RWPE2 (cell line): ENCODE measurements around the gene RAD18.

ENCODE experiments used
- ATAC-seq: fragments of 200-7000 bp; cut with Tn5 transposase; 3 replicates; pipeline ENCODE4 v1.9.1; 2021; ENCODE audit warnings: low read depth
- DNase-seq: peaks from one replicate; pipeline ENCODE4 v3.0.0-alpha.2; 2020; ENCODE audit warnings: low spot score
- H3K27ac ChIP-seq: fragments of 450-650 bp; 2 replicates; pipeline ENCODE4 v1.5.1; 2017; ENCODE audit warnings: mild to moderate bottlenecking; ENCODE audit not compliant: poor library complexity, severe bottlenecking
- H3K27me3 ChIP-seq: fragments of 250-450 bp; sonication (Bioruptor Pico); 2 replicates; pipeline ENCODE4 v1.5.1; 2021; ENCODE audit warnings: mild to moderate bottlenecking, moderate library complexity; ENCODE audit not compliant: insufficient read depth, poor library complexity, severe bottlenecking
- H3K36me3 ChIP-seq: fragments of 250-450 bp; sonication (Bioruptor Pico); 2 replicates; pipeline ENCODE4 v1.5.1; 2020; ENCODE audit warnings: low read depth, mild to moderate bottlenecking, moderate library complexity
- H3K4me1 ChIP-seq: fragments of 250-450 bp; sonication (Bioruptor Pico); 2 replicates; pipeline ENCODE4 v1.5.1; 2021; ENCODE audit warnings: mild to moderate bottlenecking, moderate library complexity; ENCODE audit not compliant: insufficient read depth, poor library complexity, severe bottlenecking
- H3K4me3 ChIP-seq: fragments of 250-450 bp; sonication (Bioruptor Pico); 2 replicates; pipeline ENCODE4 v1.5.1; 2021; ENCODE audit warnings: mild to moderate bottlenecking, moderate library complexity; ENCODE audit not compliant: severe bottlenecking
- H3K9me3 ChIP-seq: fragments of 250-450 bp; sonication (Bioruptor Pico); 2 replicates; pipeline ENCODE4 v1.5.1; 2021; ENCODE audit warnings: mild to moderate bottlenecking, moderate library complexity; ENCODE audit not compliant: severe bottlenecking
- TF ChIP-seq, protein P1 (sequence below): fragments of 450-650 bp; IDR thresholded peaks from one replicate; pipeline ENCODE4 v1.5.1; 2017; ENCODE audit warnings: mild to moderate bottlenecking, moderate library complexity; ENCODE audit not compliant: poor library complexity, severe bottlenecking

Gene RAD18

GRCh38 chr3:8839607-8840325 is 123.5 kb downstream of the RAD18 start:
- DNase-seq (no peak), ATAC-seq (no peak)
- H3K27ac ChIP-seq, result no peak overlapping the region
- no peaks in the 10 kb centered on the region for H3K27me3 ChIP-seq
- TF ChIP-seq, protein P1, sequence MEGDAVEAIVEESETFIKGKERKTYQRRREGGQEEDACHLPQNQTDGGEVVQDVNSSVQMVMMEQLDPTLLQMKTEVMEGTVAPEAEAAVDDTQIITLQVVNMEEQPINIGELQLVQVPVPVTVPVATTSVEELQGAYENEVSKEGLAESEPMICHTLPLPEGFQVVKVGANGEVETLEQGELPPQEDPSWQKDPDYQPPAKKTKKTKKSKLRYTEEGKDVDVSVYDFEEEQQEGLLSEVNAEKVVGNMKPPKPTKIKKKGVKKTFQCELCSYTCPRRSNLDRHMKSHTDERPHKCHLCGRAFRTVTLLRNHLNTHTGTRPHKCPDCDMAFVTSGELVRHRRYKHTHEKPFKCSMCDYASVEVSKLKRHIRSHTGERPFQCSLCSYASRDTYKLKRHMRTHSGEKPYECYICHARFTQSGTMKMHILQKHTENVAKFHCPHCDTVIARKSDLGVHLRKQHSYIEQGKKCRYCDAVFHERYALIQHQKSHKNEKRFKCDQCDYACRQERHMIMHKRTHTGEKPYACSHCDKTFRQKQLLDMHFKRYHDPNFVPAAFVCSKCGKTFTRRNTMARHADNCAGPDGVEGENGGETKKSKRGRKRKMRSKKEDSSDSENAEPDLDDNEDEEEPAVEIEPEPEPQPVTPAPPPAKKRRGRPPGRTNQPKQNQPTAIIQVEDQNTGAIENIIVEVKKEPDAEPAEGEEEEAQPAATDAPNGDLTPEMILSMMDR, result no peak
- peaks cover 4% of the 10 kb centered on the region; the same call in 1 of the 2 replicates for H3K36me3 ChIP-seq
- peaks cover 6% of the 10 kb centered on the region for H3K4me1 ChIP-seq
- H3K9me3 ChIP-seq, result no peaks in the 10 kb centered on the region
- no peak overlapping the region for H3K4me3 ChIP-seq

DNA sequence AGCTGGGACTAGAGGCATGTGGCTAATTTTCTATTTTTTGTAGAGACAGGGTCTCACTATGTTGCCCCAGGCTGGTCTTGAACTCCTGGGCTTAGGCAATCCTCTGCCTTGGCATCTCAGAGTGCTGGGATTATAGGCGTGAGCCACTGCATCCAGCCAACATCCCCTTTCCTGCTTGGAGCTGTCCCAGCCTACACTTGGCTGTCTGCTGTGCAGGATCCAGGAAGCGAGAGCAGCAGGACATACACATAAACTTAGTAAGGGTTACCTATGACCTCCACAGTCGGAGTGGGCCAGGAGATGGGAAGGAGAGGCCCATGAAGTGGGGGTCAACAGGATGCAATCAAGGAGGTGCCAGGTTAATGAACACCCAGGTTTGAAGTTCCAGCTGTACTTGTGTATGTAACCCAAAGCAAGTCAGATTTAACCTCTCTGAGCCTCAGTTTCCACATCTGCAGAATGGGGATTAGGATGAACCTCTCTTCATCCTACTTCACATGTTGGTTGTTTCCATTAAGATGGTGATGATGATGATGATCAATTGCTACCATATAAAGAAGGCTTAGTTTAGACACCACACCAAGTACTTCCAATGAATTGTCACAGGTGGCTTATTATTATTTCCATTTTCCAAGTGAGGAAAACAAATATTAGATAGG is 124.4 kb downstream of the RAD18 start:
- H3K27ac ChIP-seq, result no peak overlapping the region
- TF ChIP-seq, protein P1, result no peak
- H3K4me3 ChIP-seq, result no peak overlapping the region
- H3K4me1 ChIP-seq, result peaks cover 6% of the 10 kb centered on the region
- no peak for DNase-seq
- no peak for ATAC-seq
- H3K36me3 ChIP-seq, result peaks cover 4% of the 10 kb centered on the region; the same call in 1 of the 2 replicates
- no peaks in the 10 kb centered on the region for H3K9me3 ChIP-seq
- no peaks in the 10 kb centered on the region for H3K27me3 ChIP-seq

- Histone ChIP-seq H3K36me3 (peaks cover 4% of the 10 kb centered on the region; the same call in 1 of the 2 replicates), H3K4me1 (peaks cover 6% of the 10 kb centered on the region), H3K27me3 (no peaks in the 10 kb centered on the region), H3K9me3 (no peaks in the 10 kb centered on the region), H3K4me3 (no peak overlapping the region), H3K27ac (no peak overlapping the region)
- no peak for DNase-seq
- TF ChIP-seq, protein P1, result no peak
- ATAC-seq, result no peak
Measured at GRCh38 chr3:8838234-8838633, 125.0 kb downstream of the RAD18 start.

- H3K27ac ChIP-seq, result no peak overlapping the region
- TF ChIP-seq, protein P1, result no peak
- DNase-seq, result no peak
Measured at GRCh38 chr3:8837162-8837561, 126.1 kb downstream of the RAD18 start.

DNA sequence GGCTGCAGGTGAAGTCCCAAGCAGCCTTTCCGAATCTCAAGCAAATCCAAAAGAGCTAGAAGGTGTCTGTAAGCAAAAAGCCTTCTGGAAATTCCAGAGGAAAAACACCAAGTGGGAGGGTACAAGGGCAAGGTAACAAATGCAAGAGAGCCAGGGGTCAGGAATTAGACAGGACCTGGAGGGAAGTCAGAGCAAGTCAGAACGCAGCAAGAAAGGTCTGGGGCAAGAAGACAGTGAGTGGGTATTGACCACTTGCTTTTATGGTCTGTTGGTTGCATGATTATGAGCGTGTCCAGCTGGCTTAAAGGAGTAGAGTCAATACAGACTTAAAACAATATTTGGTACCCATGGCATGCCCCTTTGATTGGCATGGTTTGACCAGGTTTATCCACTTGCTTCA is 127.2 kb downstream of the RAD18 start:
- Histone ChIP-seq H3K27me3 (no peaks in the 10 kb centered on the region), H3K36me3 (peaks cover 4% of the 10 kb centered on the region; the same call in 1 of the 2 replicates), H3K27ac (no peak overlapping the region), H3K4me1 (peaks cover 6% of the 10 kb centered on the region), H3K4me3 (no peak overlapping the region), H3K9me3 (no peaks in the 10 kb centered on the region)
- TF ChIP-seq, protein P1, result no peak
- DNase-seq (no peak), ATAC-seq (no peak)

More at GRCh38 chr3:8837162-8837561, 126.1 kb downstream of the RAD18 start:
- ATAC-seq, result peak; percentile 89
- no peak overlapping the region for H3K4me3 ChIP-seq
- H3K36me3 ChIP-seq, result peaks cover 4% of the 10 kb centered on the region; the same call in 1 of the 2 replicates
- no peaks in the 10 kb centered on the region for H3K27me3 ChIP-seq
- peaks cover 6% of the 10 kb centered on the region for H3K4me1 ChIP-seq
- H3K9me3 ChIP-seq, result no peaks in the 10 kb centered on the region
